ENCODE measurements around the gene ME3.
"Not testable (repeated sequence)": the region's sequence is repeated elsewhere in the genome, so short reads cannot be mapped to it uniquely, and the experiment has no call there.

ME3 gene

DNA sequence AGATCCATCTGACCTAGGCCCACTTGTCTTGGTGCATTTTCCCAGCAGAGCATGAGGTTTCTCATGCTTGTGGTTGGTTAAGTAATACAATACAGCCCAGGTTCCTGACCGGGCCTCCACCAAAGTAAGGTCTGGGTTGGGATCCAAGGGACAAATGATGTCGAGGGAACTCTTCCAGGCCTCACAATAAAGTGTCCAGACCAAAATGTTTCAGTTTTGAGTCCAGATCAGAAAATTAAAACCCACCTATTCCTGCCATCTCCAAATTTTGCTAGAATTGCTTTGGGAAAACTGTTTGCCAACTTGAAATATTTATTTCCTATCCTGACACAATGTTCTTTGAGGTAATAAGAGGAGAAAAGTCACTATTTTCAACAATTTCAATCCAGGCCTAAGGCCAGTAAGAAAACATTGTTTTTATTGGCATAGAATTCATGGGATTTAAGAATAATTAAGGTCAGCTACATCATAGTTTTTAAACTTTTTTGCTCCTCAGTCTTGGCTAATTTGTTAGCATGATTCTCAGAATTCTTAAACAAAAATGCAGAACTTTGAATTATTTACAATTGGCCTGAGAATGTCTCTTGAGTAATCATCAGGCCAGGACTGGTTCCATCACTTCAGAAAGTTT lies 51.4 kb downstream of the ME3 start:
- DNase-seq = no peak
- ATAC-seq = no peak

DNA sequence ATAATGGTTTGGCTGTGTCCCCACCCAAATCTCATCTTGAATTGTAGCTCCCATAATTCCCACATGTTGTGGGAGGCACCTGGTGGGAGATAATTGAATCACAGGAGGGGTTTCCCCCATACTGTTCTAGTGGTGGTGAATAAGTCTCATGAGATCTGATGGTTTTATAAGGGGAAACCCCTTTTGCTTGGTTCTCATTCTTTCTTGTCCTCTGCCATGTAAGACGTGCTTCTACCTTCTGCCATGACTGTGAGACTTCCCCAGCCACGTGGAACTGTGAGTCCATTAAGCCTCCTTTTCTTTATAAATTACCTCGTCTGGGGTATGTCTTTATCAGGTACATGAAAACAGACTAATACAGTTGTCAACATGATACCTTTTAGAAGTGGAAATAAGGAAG lies 53.0 kb downstream of the ME3 start:
- peak; percentile 46 for ATAC-seq
- DNase-seq = not testable (repeated sequence)

DNA sequence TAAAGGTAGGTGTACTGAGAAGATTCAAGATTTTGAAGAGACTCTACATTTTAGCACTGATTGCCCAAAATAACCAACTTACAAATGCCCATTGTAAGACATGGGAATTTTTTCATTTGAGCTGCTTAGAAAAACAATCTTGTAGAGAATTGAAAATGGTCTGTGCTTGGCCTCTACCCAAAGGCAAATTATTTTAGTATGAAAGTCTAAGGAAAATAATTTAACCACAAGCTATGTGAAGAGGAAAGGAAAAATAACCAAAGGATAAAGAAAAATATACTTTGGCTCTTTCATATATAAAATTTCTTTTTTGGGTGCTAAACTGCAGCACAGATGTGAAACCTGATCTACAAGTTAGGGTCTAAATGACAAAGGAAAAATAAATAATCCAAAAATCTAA lies 54.9 kb downstream of the ME3 start:
- DNase-seq (no peak), ATAC-seq (no peak)

DNA sequence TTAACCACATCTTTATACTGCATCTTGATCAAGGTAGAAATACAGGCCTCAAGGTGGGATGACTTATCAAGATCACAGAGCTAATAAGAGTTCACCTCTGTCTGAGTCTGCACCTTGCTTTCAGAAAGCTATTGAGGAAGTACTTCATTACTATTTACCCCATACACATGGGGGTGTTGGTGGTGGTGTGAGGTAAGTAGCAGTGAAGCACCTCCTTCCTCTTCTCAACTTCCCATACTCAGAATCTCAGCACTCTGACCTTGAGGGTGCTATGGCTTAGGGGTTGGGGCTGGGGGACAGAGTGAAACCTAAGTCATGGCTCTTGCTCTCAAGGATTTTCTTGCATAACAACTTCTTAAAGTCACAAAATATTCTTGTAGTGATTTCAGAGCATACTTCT lies 56.9 kb downstream of the ME3 start:
- no peak for ATAC-seq

DNA sequence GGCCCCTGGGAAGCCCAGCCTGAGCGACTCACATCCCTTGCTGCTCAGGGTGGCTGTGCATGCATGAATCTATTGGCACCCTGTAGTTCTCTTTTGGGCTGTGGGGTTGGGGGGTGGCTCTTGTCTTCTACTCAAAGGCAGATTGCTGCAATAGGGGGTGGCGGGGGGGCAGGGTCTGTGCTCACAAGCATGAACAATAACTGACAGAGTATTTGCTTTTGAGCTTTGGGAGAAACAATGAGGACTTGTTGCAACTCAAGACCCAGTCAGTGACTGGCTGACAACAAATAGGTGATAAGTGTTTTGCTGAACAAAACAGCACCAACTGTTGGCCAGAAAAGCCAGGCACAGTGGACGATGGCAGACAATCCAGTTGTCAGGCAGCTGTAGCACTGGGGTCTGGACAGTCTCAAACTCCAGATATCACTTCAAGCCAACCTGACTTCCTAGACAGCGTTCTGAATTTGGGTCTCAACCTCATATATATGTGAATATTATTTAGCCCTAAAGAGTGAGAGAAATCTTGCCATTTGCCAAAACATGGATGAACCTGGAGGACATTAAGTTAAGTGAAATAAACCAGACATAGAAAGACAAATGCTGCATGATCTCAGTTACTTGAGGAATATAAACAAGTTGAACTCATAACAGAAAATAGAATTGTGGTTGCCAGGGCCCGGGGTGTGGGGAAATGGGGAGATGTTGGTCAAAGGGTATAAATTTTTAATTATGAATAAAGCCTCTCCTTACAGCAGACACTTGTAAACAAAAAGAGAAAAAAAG lies 61.7 kb downstream of the ME3 start:
- DNase-seq (no peak), ATAC-seq (no peak)

More for the DNA sequence above, 56.9 kb downstream of the ME3 start:
- no peak for DNase-seq

DNA sequence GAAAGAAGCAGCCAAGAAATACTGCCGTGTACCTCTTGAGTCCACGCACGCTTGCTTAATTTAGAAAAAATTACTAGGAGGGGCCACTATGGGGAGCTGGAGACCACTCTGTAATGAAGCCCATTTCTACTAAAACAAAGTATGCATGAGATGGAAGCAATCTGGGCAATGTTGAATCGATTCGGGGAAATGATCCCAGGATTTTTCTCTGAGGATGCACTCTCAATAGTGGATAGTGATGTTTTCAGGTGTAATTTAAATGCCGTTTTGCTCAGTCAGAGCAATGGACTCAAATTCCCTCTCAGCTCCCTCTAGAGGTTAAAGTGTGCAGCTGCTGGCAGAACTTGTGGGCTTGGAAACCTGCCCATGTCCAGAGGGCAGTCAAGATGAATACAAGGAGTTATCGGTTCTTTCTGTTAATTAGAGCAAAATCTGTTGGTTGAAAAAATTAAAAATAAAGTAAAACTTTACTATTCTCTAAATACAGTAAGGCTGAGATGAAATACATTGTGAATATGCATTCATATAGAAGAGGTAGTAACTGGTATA lies 64.1 kb downstream of the ME3 start:
- DNase-seq = peak; percentile 39
- peak; percentile 81 for ATAC-seq

DNA sequence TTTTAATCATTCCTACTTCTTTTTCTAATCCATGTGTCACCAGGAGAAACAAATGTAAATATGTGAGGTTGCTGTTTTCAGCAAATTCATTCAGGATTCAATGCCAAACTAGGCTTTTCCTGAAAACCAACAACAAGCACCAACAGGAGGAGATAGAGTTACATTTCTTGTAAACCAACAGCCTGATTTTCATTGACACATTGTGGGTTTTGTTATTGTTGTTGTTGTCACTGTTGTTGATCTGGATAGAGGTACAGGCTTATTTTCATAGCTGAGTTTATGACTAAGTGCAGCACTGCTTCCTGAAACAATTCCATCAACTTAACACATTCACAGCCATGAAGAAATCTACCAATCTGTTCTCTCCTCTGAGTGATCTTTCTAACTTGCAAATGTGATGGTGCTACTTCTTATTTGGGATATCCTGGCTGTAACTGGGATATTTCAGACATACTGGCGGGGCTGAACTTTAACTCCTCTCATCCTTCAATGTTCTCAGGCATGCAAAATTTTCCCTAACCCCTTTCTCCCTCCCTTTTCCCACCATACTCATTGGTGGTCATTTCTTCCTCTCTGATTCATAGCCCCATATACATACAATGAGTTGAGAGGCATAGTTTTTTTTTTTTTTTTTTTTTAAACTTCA lies 65.5 kb downstream of the ME3 start:
- ATAC-seq = no peak
- no peak for DNase-seq

DNA sequence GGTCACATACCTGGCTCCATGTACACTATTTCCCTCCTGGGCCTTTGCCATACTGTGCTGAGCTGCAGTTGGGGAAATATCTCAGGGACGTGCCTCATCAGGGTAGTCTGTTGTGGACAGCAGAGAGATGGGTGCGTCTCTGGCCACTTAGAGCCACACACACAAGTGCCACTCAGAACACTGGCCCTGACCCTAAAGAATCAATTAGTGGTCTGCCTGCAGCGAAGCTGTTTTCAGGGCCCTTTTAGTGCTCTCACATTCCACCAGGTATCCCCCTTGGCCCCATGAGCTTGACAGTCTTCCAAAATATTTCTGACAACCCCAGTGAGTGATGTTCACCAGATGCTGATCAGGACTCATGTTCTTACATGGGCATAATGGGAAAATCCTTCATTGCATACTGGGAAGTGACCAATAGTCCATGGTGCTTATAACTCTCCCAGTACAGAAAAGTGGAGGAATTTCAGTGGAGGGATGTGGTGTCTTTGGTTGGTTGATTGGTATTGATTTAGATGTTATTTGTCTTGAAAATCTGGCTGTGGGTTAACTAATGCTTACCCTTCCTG lies 66.1 kb downstream of the ME3 start:
- DNase-seq (no peak), ATAC-seq (no peak)

DNA sequence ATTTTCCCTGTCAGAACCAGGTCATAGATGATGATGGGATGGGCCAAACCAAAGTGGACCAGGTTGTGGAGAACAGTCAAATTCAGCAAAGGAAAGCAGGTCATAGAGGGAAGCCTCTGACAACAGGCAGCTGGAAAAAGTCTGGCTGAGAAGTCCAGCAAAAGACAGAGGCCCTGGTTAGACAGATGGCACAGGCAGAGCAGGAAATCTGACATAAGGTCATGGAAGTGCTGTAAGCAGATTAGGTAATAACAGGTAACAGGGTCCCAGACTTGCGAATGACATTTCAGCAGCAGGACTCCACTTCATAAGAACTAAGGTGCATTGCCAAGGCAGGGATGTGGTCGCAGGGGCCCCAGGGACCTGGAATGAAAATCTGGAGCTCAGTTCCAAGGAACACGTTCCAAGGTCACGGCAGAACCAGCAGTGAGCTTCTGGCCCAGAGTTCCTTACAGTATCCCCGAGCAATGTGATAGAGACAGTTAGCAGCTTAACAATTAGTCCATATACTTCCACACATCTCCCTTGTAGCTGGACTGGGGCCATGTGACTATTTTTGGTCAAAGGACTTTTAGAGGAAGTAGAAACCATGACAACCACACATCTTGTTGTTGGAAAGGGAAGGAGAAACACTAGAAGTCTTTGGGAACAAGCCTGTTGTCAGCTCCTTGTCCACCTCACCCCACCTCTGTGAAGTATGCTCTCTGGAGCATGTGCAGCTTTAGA lies 75.4 kb downstream of the ME3 start:
- ATAC-seq = no peak
- DNase-seq = no peak

DNA sequence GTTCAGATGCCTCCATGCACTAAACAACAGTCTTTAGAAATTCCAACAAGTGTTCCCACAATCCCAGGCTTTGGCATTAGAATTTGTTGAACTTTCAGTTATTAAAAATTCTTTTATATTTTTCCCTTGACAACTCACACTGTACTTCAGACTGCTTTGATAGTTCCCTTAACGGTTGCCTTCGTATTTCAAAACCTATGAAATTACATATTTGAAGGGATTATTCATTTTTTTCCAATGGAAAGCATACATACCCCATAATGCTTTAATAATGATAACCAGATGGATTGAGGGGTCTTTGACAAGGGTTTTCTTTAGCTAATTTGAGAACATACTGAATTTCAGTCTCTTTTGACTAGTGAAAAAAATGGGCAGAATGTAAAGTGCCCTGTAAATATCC lies 76.5 kb downstream of the ME3 start:
- ATAC-seq (no peak), DNase-seq (no peak)

DNA sequence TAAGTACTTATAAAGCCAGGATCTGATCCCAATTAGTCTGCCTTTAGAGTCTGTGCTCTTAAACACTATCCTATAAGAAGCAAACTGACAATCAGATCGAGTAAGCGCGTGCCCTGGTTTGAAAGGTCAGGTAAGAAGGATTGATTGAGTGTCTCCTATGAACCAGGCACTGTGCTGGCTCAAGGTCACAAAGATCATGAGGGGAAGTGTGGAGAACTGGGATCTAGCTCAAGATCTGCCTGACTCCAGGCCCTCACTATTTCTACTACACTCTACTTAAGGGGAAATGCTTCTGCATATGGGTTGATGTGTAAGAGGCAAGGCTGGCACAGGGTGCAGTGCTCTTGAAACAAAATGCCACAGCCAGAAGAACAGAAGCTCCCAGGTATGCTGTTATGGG lies 77.0 kb downstream of the ME3 start:
- no peak for ATAC-seq
- DNase-seq = no peak

DNA sequence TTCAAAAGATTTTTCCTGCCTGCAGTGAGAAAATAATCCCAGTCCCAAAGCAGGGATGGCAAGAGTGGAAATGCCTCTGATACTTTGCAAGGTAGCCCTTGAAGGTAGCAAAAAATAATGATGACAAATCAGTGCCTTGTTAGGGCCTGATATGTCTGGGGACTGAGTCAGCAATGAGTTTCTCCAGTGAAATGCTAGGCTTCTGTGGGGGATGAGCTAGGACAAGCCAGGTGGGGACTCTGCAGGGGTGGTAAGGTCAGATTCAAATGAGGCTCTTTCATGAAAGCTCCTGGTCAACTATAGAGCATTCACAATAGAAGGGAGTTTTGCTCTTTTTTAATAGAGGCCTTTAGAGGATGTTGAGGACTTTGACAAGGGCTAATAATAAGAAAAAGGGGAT lies 77.7 kb downstream of the ME3 start:
- DNase-seq (no peak), ATAC-seq (no peak)

DNA sequence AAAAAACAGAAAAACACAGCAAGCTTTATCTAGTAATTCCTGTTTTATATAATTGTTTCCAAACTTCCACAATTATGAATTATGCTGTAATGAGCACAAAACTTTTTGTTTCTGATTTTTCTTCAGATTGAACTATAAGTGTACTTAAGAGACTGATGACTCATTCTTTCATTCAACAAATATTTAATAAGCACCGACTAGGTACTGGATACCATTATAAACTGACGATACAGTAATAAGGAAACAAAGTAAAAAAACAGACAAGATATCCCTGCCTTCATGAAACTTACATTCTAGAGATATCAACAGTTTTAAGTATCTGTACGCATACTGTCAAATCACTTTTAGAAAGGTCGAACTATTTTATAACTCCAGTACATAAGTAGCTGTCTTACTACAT lies 78.6 kb downstream of the ME3 start:
- no peak for DNase-seq
- ATAC-seq = no peak

DNA sequence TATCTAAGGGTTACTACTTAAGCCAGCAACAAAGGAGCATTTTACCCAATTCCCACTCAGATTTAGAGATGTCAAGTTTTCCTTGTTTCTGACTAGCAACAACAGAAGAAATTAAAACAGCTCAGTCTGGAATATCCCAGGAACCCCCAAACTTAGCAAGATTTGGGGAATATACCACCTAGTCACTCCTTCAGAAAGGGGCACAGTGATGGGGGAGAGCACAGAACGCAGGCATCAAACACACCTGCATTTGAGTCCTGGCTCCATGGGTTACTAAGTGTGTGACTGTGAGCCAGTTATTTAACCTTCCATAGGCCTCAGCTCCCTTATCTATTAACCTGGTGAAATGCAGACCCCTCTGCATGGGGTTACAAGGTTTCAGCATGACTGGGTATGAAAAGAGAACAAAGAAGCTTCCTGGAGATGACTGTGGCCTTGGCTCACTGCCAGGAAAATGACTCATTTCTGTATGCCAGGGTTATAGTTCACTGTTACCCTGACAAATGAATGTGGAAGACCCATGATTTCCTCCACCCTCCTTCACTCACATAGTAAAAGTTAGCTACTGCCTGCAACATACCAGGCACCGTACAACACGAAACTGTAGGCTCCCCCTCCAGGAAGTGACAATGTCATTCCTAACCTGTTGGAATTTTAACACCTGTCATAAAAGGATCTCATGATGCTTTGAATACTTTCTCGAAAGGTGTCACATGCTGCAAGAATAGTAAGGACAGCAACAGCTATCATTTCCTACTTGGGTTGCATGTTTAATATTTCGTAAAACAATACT lies 79.6 kb downstream of the ME3 start:
- DNase-seq (peak; percentile 89), ATAC-seq (peak; percentile 95)

DNA sequence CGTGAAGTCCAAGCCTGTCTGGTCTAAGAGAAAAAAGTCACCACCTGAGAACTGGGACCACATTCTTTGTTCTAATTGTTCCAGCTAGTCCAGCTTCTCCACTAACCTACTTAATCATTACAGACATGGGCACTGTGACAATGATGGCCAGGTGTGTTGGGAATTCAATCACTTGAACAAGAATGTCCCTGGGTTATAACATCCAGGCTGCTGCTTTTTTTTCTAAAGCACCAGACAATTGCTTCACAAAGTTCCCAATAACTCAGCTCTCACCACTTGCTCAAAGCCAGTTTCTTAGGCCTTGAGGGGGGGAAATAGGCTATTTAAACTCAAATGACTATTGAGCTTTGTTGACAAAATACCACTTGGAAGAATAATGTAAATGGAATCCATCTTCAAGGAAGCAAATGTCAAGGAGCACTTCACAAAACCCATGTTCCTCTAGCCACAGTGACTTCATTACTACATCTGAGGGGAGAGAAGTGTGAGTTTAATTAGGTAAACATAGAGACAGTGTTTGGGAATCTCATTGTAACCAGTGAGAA lies 80.3 kb downstream of the ME3 start:
- no peak for DNase-seq

DNA sequence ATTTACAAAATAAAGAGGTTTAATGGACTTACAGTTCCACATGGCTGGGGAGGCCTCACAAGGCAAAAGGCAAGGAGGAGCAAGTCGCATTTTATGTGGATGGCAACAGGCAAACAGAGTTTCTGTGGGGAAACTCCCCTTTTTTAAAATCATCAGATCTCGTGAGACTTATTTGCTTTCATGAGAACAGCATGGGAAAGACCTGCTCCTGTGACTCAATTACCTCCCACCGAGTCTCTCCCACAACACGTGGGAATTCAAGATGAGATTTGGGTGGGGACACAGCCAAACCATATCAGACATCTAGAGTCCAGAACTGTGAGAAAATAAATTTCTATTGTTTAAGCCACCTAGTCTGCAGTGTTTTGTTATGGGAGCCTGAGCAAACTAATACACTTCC lies 80.8 kb downstream of the ME3 start:
- ATAC-seq = no peak

More for the DNA sequence above, 80.3 kb downstream of the ME3 start:
- ATAC-seq = no peak

DNA sequence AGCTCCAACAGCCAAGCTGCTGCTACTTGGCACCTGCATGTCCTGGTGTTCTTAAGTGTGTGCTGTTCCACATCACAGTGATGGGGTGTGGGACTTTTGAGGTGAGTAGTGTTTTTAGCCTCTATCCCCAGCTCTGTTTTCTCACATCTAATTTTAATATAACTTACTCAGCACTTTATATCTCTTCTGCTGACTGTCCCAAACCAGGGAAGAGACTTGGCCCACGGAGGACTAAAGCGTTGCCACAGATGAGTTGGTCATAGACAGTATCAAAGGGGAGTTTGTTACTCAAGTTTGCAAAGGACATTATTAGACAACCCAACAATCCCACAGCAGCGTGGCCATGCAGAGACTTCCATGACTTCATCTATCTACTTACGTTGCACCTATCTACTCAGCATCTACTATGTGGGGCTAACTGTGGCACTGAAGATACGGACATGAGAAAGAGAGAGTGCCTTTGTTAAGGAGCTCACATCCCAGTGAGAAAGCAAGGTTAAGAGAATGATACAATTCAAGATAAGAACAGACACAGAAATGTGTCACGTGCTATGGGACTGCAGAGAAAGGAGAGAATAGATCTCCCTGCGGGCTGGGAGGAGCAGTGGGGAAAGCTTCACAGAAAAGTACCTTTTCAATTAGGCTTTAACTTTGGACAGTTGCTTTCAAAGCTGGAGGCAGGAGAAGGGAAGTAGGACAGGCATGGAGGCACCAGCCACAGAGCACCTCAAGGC lies 82.4 kb downstream of the ME3 start:
- DNase-seq (no peak), ATAC-seq (no peak)

More for the DNA sequence above, 80.8 kb downstream of the ME3 start:
- DNase-seq = no peak

DNA sequence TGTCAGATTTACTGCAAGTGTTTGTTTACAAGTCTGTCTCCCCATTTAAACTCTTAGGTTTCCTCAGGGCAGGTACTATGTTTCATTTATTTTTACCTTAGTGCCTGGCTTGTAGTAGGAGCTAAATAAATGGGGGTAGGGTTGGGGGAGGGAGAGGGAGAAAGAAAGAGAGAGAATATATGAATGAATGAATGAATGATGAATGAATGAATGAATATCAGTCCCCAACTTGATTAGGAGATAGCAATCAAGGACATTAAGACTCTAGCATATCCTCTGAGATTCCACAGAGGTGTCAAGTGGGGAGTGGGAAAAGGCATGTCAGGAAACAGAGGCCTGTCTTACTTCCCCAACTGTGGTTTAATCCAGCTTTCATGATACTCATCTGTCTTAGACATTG lies 83.2 kb downstream of the ME3 start:
- DNase-seq (no peak), ATAC-seq (no peak)

DNA sequence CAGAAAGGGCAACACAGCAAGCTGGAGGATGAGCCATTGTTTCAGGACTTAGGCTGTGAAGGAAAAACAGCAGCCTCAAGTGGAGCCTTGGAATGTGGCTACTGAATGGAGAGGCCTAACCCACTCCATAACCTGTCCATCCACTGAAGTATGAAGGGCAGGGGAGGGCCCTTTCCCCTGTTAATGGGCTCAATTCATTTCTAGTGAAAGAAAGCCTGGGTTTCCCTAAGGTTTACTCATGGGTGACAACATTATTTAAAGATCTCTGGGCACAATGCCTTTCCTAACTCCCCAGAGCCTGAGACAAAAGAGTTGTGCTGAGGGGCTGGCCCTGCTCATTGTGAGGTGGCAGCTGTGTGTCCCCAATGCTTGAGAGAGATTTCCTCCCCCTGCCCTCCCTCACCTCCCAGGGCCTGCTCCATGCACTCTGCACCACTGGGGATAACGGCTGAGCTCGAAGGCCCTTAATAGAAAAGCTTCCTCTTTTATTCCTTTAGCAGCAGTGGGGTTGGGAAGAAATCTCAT lies 83.8 kb downstream of the ME3 start:
- DNase-seq (no peak), ATAC-seq (no peak)

Data from stimulated activated naive CD8-positive, alpha-beta T cell treated with anti-CD3 and anti-CD28 coated beads, Interleukin-15, Interleukin-2, amounts not matched to agents 100 U/mL and 50 U/mL, for 24 hours (primary cell).